Muscle of leg (tissue), 11 donors: ENCODE measurements around the gene GTPBP3. TPM values are rescaled to one million over a fixed set of nuclear protein-coding genes. Genes with fewer than 3 reads are reported as not detected.

Experiments
- DNase-seq: peaks from one replicate; pipeline ENCODE4 v3.0.0; 2013
- H3K27ac ChIP-seq: one replicate; pipeline ENCODE4 v1.5.1; 2013; ENCODE audit warnings: mild to moderate bottlenecking, low read length, control low read depth
- H3K27me3 ChIP-seq: one replicate; pipeline ENCODE4 v1.6.1; 2013; ENCODE audit warnings: low read length; ENCODE audit not compliant: control insufficient read depth, insufficient read depth
- H3K36me3 ChIP-seq: one replicate; pipeline ENCODE4 v1.6.1; 2013; ENCODE audit warnings: low read length; ENCODE audit not compliant: control insufficient read depth, insufficient read depth
- H3K4me1 ChIP-seq: one replicate; pipeline ENCODE4 v1.6.1; 2013; ENCODE audit warnings: low read length; ENCODE audit not compliant: control insufficient read depth, insufficient read depth
- H3K4me3 ChIP-seq: one replicate; pipeline ENCODE4 v1.5.1; 2013; ENCODE audit warnings: low read length, control low read depth
- H3K9me3 ChIP-seq: replicated peaks from 2 replicates; pipeline ENCODE4 v1.6.1; 2013; ENCODE audit warnings: low read depth, low read length; ENCODE audit not compliant: control insufficient read depth
- WGBS: methylation state at CpG from one replicate; pipeline ENCODE4 v1.1.5; 2013; ENCODE audit warnings: missing lambda C conversion rate; ENCODE audit not compliant: insufficient coverage; 5-methylcytosine and 5-hydroxymethylcytosine counted together
- polyA plus RNA-seq, 8 donors: library from polyadenylated mRNA; unstranded; fragments of 120-200 nt; gene quantifications; one replicate each; pipeline versions ENCODE4 v1.2.1 to v1.2.3, GENCODE V29; 2013; ENCODE audit warnings: inconsistent platforms in 1 of 8, low replicate concordance in 1 of 8; ENCODE audit not compliant: insufficient read length in 8 of 8, insufficient read depth in 1 of 8
- total RNA-seq: library from RNA; stranded (reverse); fragments of 120-200 nt; gene quantifications from one replicate; pipeline ENCODE4 v1.2.4, GENCODE V29; 2013

Gene GTPBP3
- total and polyA plus RNA-seq, 9 donors = 7.6 to 16.3 (median 13.1) TPM

DNA sequence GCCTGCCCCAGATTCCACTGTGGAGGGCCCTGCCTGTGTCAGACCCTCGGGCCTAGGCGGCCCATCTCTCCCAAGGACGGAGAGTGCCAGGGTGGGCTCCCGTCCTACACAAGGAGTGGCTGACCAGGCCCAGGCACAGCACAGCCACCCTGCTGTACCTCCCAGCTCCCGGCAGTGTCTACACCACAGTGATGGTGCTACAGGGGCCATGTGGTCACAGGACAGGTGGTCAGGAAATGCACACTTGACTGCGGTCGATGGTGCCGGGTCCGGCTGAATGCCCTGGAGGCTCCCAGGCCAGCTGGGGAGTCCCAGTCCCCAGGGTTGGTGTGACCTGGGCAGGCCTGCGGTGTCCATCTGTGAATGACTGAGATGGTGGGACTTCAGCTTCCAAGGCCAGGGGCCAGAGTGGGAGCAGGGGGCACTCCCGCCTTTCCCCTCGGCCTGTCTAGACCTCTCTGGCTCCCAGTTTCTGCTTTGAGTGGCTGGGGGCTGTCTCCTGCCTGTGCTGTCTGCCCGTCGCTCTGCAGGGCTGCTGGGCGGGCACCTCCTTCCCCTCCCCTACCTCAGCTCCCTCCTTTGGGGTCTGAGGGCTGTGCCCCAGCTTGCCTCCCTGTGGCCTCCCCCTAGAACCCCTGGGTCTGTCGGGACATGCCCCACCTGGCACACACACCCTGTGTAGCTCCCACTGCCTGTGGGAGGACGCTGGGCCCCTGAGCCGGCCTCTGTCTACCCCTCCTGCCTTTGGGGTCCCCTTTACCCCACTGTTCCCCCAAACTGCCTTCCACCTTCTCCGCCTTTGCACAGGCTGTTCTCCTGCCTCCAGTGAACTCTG, 15.5 kb upstream of the GTPBP3 start:
- no peak for DNase-seq
- Histone ChIP-seq H3K36me3 (peaks cover 51% of the 10 kb centered on the region), H3K27ac (no peak overlapping the region), H3K4me3 (no peak overlapping the region), H3K4me1 (peaks cover 3% of the 10 kb centered on the region), H3K9me3 (no peaks in the 10 kb centered on the region), H3K27me3 (no peaks in the 10 kb centered on the region)
- 75% methylated on average over 19 of the region's 19 CpGs for WGBS

DNA sequence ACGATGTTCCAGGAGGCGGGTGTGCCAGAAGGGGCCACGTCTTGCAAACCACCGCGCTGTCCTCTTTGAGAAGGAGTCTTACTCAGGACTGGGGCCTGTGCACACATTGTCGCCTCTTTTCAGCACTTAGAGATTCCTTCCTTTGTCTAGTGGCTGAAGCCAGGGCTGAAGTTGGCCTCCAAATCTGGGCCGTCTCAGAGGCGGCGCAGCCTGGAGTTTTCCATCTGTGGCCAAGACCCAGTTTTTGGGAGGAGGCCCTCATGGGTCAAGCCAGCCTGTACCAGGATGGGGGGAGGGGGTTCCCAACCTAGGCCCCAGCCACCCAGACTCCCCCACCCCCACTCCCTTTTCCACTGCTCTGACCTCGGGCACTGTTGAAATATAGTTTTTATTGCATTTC, 14.5 kb upstream of the GTPBP3 start:
- H3K27me3 ChIP-seq = no peaks in the 10 kb centered on the region
- WGBS = 64% methylated on average over 6 of the region's 10 CpGs
- H3K36me3 ChIP-seq = peaks cover 55% of the 10 kb centered on the region
- DNase-seq = no peak
- peaks cover 3% of the 10 kb centered on the region for H3K4me1 ChIP-seq
- H3K9me3 ChIP-seq = no peaks in the 10 kb centered on the region
- no peak overlapping the region for H3K4me3 ChIP-seq
- H3K27ac ChIP-seq = no peak overlapping the region

DNA sequence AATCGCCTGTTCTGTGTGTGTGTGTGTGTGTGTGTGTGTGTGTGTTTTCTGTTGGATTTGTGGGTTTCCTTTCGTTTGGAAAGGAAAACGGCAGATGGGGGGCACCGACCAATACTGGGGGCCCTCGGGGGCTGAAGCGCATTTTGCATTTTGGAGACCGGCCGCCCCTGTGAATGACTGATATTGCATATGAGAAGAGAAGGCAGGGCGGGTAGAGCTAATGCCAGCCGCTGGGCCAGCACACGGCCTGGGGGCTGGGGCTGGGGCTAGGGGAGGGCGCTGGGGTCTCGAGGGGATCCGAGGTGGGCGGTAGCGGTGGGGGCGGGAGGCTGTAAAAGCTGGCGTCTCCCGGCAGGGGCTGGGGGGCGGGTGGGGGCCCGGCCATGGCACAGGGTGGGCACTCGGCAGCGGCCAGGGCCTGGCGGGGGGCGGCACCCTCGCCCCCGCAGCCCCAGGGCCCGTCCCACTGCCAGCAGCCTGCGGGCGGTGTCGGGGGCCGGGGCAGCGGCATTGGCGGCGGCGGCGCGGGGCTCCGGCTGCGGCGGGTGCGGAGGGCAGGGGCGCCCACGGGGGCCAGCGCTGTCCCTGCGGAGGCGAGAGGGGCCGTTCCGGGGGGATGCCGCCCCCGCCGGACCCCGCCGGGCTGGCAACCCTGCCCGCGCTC, 13.9 kb upstream of the GTPBP3 start:
- Histone ChIP-seq H3K9me3 (no peaks in the 10 kb centered on the region), H3K27me3 (peaks cover 3% of the 10 kb centered on the region), H3K36me3 (peaks cover 55% of the 10 kb centered on the region), H3K4me1 (peaks cover 7% of the 10 kb centered on the region), H3K27ac (no peak overlapping the region), H3K4me3 (no peak overlapping the region)
- DNase-seq = no peak
- WGBS = 17% methylated on average over 52 of the region's 56 CpGs

GRCh38 chr19:17323964-17324332, 13.4 kb upstream of the GTPBP3 start:
- WGBS = 8% methylated on average over 6 of the region's 7 CpGs
- Histone ChIP-seq H3K4me1 (peaks cover 10% of the 10 kb centered on the region), H3K27ac (no peak overlapping the region), H3K4me3 (no peak overlapping the region), H3K27me3 (peaks cover 6% of the 10 kb centered on the region), H3K9me3 (no peaks in the 10 kb centered on the region), H3K36me3 (peaks cover 50% of the 10 kb centered on the region)
- DNase-seq = no peak

- Histone ChIP-seq H3K4me3 (no peak overlapping the region), H3K36me3 (peaks cover 45% of the 10 kb centered on the region), H3K9me3 (no peaks in the 10 kb centered on the region), H3K4me1 (peaks cover 13% of the 10 kb centered on the region), H3K27me3 (peaks cover 11% of the 10 kb centered on the region), H3K27ac (no peak overlapping the region)
- no peak for DNase-seq
- 82% methylated on average over 28 of the region's 28 CpGs for WGBS
Observed at GRCh38 chr19:17324357-17325114, 12.8 kb upstream of the GTPBP3 start.

DNA sequence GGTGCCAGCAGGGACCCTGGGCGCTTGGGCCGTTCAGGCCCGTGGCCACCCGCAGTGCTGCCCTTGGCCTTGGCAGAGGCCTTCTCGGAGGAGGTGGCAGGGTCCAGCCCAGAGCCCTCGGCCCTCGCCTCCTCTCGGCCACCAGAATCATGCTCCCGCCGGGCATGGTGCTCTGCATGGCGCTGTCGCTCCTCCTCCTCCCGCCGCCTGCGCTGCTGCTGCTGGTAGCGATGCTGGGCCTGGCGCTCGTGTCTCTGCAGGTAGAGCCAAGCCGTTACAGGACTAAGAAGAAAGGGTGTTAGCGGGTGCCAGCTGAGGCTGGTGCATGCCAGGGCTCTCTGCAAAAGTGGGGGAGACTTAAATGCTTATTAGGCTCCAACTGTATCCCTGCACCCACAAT, 12.2 kb upstream of the GTPBP3 start:
- H3K4me1 ChIP-seq = peaks cover 13% of the 10 kb centered on the region
- no peak for DNase-seq
- no peak overlapping the region for H3K27ac ChIP-seq
- H3K36me3 ChIP-seq = peaks cover 41% of the 10 kb centered on the region
- 92% methylated on average over 16 of the region's 20 CpGs for WGBS
- peaks cover 17% of the 10 kb centered on the region for H3K27me3 ChIP-seq
- H3K9me3 ChIP-seq = no peaks in the 10 kb centered on the region
- H3K4me3 ChIP-seq = no peak overlapping the region

GRCh38 chr19:17325881-17326594, 11.3 kb upstream of the GTPBP3 start:
- no peak for DNase-seq
- H3K4me1 ChIP-seq = peaks cover 13% of the 10 kb centered on the region
- H3K27me3 ChIP-seq = peaks cover 26% of the 10 kb centered on the region
- peaks cover 41% of the 10 kb centered on the region for H3K36me3 ChIP-seq
- WGBS = 97% methylated on average over 5 of the region's 17 CpGs
- H3K9me3 ChIP-seq = no peaks in the 10 kb centered on the region
- H3K27ac ChIP-seq = no peak overlapping the region
- H3K4me3 ChIP-seq = no peak overlapping the region

- peak; percentile 26 for DNase-seq
- no peak overlapping the region for H3K4me3 ChIP-seq
- peaks cover 41% of the 10 kb centered on the region for H3K36me3 ChIP-seq
- no peaks in the 10 kb centered on the region for H3K9me3 ChIP-seq
- H3K27ac ChIP-seq = no peak overlapping the region
- 54% methylated on average over 7 of the region's 11 CpGs for WGBS
- H3K4me1 ChIP-seq = peaks cover 13% of the 10 kb centered on the region
- peaks cover 27% of the 10 kb centered on the region for H3K27me3 ChIP-seq
Observed at GRCh38 chr19:17326595-17326966, 10.8 kb upstream of the GTPBP3 start.

- Histone ChIP-seq H3K27ac (no peak overlapping the region), H3K27me3 (peaks cover 27% of the 10 kb centered on the region), H3K36me3 (peaks cover 35% of the 10 kb centered on the region), H3K4me3 (no peak overlapping the region), H3K9me3 (no peaks in the 10 kb centered on the region), H3K4me1 (peaks cover 13% of the 10 kb centered on the region)
- WGBS = 68% methylated on average over 15 of the region's 27 CpGs
- no peak for DNase-seq
Observed at GRCh38 chr19:17327068-17327653, 10.2 kb upstream of the GTPBP3 start.
